Measurements from ENCODE around the gene PAPOLA. TPM values are rescaled to one million over a fixed set of nuclear protein-coding genes. Genes with fewer than 3 reads are reported as not detected.

Gene PAPOLA
- polyA plus RNA-seq, 1 experiment, result 92.4 TPM

DNA sequence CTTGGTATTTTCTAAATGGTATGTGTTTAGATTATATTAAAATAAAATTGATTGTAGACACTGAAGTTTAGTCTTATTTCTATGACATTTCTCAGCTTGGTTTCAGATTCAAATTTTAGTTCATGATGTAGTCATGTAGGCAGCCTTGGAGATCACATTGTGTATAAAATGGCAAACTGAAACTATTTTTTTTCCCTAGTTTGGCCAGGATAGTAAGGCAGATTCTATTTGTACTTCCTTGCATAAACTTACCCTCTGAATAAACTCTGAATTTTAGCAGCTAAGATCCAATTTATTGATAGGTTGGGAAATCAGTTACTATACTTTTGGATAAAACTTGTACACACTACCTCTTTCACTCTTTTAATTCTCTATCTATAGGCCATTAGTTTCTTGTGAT, 30.4 kb downstream of the PAPOLA start:
- TF ChIP-seq, protein P1, sequence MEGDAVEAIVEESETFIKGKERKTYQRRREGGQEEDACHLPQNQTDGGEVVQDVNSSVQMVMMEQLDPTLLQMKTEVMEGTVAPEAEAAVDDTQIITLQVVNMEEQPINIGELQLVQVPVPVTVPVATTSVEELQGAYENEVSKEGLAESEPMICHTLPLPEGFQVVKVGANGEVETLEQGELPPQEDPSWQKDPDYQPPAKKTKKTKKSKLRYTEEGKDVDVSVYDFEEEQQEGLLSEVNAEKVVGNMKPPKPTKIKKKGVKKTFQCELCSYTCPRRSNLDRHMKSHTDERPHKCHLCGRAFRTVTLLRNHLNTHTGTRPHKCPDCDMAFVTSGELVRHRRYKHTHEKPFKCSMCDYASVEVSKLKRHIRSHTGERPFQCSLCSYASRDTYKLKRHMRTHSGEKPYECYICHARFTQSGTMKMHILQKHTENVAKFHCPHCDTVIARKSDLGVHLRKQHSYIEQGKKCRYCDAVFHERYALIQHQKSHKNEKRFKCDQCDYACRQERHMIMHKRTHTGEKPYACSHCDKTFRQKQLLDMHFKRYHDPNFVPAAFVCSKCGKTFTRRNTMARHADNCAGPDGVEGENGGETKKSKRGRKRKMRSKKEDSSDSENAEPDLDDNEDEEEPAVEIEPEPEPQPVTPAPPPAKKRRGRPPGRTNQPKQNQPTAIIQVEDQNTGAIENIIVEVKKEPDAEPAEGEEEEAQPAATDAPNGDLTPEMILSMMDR (IDR thresholded peaks at IDR 0.05; ENCODE audit: insufficient read depth, low read depth, low read length), result no peak
- ChIA-PET POLR2A (interaction anchor here (0.6 kb wide), 2 partner anchors 113 to 464 kb away, joined by 4 to 5 read pairs; no protein-coding TSS in a partner anchor), CTCF (interaction anchor here (0.8 kb wide), 1 partner anchor 13 kb away, joined by 3 read pairs; no protein-coding TSS in a partner anchor)
- DNase-seq (ENCODE audit: low read depth), result no peak
- Histone ChIP-seq H3K27me3 (ENCODE audit: control insufficient read depth, insufficient read depth, low read length) (no peaks in the 10 kb centered on the region), H3K4me3 (ENCODE audit: low read depth, low read length) (no peak overlapping the region), H3K36me3 (ENCODE audit: control insufficient read depth, insufficient read depth, low read length) (no peaks in the 10 kb centered on the region)

DNA sequence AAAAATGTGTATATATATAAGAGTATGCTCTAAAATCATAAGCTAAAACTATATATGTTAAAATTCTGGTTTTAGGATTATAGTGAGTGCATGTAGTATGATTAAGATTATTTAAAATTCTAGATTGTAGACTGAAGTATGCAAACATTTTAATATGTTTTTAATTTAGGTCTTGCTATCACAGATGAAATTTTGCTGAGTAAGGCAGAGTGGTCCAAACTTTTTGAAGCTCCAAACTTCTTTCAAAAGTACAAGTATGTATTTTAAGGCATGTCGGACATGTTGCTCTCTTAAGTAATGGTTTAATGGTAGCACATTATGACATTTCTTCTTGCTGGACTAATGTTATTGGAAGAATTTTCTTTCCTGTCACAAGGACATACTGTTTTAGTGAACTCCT, 34.6 kb downstream of the PAPOLA start:
- no peaks in the 10 kb centered on the region for H3K36me3 ChIP-seq (ENCODE audit: control insufficient read depth, insufficient read depth, low read length)
- no peak overlapping the region for H3K4me3 ChIP-seq (ENCODE audit: low read depth, low read length)
- CTCF ChIA-PET, result interaction anchor here (0.6 to 1.1 kb wide), 3 partner anchors 20 to 497 kb away, joined by 3 to 5 read pairs (median 3); no protein-coding TSS in a partner anchor
- TF ChIP-seq, protein P1 (IDR thresholded peaks at IDR 0.05; ENCODE audit: insufficient read depth, low read depth, low read length), result no peak
- no peak for DNase-seq (ENCODE audit: low read depth)
- no peaks in the 10 kb centered on the region for H3K27me3 ChIP-seq (ENCODE audit: control insufficient read depth, insufficient read depth, low read length)
- POLR2A ChIA-PET, result no interaction called here

DNA sequence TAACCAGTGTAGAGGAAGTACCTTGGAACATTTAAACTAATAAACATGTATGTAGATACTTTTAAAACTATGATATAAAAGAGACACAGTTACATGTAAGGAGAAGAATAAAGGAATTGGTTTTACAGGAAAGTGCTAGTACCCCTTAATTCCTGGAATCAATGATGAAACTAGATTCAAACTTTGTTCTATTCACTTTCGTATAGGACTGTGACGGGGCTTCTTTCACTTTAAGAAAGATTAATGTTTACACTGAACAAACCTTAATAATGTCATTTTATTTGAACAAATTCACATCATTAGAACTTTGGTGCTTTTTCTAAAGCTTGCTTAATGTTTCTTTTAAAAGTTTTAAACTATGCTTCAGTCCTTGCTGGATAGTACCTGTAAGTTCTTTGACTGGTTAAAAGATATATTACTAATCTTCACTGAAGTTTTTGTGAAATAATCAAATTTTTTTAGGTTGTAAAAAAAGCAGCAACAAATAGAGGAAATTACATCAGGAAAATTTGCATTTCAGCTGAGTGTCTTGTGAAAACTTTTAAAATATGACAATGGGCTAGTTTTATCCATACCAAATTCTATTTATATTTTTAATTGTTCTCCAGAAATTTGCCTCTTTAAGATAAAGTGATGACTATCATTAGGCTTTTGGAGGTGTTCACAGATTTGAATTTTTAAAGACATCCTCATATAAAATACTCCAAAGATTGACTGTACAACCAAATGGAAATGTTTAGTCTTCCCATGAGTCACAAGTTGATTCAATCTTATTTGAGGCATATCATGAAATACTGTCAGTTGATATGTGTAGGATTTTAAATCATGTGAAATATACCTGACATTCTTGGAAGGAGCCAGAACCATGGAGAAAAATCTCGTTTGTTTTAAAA, 36.2 kb downstream of the PAPOLA start:
- POLR2A ChIA-PET, result no interaction called here
- TF ChIP-seq, protein P1 (IDR thresholded peaks at IDR 0.05; ENCODE audit: insufficient read depth, low read depth, low read length), result no peak
- no peaks in the 10 kb centered on the region for H3K27me3 ChIP-seq (ENCODE audit: control insufficient read depth, insufficient read depth, low read length)
- H3K4me3 ChIP-seq (ENCODE audit: low read depth, low read length), result no peak overlapping the region
- DNase-seq (ENCODE audit: low read depth), result no peak
- CTCF ChIA-PET, result interaction anchor here (0.5 to 1.5 kb wide), 3 partner anchors 26 to 278 kb away, joined by 3 to 5 read pairs (median 3); no protein-coding TSS in a partner anchor
- no peaks in the 10 kb centered on the region for H3K36me3 ChIP-seq (ENCODE audit: control insufficient read depth, insufficient read depth, low read length)

DNA sequence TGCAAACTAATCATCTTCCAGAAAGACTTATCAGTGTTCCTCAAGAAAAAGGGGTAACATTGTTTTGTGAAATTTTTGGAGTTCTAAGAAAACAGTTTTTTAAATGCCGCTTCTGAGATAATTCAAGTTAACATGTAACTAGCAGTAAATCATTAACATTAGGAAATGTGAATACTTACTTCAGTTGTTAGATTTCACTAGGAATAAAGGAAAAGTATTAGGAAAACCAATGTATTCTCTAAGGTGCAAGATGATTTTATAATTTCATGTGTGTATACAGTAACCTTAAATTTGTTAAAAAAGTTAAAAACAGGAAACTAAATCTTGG, 36.8 kb downstream of the PAPOLA start:
- CTCF ChIA-PET, result no interaction called here

DNA sequence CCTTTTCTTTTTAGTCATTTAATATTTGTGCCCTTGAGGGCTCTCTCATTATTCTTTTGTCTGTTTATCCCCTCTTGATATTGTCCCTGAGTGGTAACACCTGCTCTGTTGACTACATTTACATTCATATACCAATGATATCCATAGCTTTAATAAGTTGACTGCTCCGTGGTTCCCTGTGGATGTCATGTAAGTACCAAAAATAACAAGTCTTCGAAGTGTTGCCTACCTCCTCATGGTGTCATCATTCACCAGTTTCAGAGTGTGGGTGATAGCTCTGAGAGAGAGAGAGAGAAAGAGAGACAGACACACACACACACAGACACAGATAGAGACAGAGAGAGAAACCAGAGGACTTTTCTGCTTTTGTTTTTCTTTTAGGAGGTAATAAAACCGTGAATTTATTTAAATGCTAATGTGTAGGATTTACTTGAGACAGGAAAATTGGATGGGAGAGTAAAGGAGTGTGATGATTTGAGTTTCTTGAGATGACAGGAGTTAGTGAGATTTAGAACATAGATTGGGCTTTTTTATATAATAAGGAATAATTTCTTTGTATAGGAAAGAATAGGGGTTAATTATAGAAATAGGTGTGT, 52.2 kb downstream of the PAPOLA start:
- H3K4me3 ChIP-seq (ENCODE audit: low read depth, low read length), result no peak overlapping the region
- CTCF ChIA-PET, result interaction anchor here (3.2 kb wide), 1 partner anchor 12 kb away, joined by 9 read pairs; no protein-coding TSS in a partner anchor
- no peaks in the 10 kb centered on the region for H3K27me3 ChIP-seq (ENCODE audit: control insufficient read depth, insufficient read depth, low read length)
- DNase-seq (ENCODE audit: low read depth), result no peak
- peaks cover 9% of the 10 kb centered on the region for H3K36me3 ChIP-seq (ENCODE audit: control insufficient read depth, insufficient read depth, low read length)
- POLR2A ChIA-PET, result no interaction called here
- TF ChIP-seq, protein P1 (IDR thresholded peaks at IDR 0.05; ENCODE audit: insufficient read depth, low read depth, low read length), result no peak

More for the DNA sequence above, 36.8 kb downstream of the PAPOLA start:
- Histone ChIP-seq H3K36me3 (ENCODE audit: control insufficient read depth, insufficient read depth, low read length) (no peaks in the 10 kb centered on the region), H3K27me3 (ENCODE audit: control insufficient read depth, insufficient read depth, low read length) (no peaks in the 10 kb centered on the region), H3K4me3 (ENCODE audit: low read depth, low read length) (no peak overlapping the region)
- no peak for DNase-seq (ENCODE audit: low read depth)
- POLR2A ChIA-PET, result no interaction called here
- TF ChIP-seq, protein P1 (IDR thresholded peaks at IDR 0.05; ENCODE audit: insufficient read depth, low read depth, low read length), result no peak

All from BJ (cell line).